ENCODE data around the gene GAS7. TPM values are rescaled to one million over a fixed set of nuclear protein-coding genes. Genes with fewer than 3 reads are reported as not detected.

Gene GAS7
- total RNA-seq, 4 donors from 2014 or later = 62.6 to 122 (median 77.0) TPM

DNA sequence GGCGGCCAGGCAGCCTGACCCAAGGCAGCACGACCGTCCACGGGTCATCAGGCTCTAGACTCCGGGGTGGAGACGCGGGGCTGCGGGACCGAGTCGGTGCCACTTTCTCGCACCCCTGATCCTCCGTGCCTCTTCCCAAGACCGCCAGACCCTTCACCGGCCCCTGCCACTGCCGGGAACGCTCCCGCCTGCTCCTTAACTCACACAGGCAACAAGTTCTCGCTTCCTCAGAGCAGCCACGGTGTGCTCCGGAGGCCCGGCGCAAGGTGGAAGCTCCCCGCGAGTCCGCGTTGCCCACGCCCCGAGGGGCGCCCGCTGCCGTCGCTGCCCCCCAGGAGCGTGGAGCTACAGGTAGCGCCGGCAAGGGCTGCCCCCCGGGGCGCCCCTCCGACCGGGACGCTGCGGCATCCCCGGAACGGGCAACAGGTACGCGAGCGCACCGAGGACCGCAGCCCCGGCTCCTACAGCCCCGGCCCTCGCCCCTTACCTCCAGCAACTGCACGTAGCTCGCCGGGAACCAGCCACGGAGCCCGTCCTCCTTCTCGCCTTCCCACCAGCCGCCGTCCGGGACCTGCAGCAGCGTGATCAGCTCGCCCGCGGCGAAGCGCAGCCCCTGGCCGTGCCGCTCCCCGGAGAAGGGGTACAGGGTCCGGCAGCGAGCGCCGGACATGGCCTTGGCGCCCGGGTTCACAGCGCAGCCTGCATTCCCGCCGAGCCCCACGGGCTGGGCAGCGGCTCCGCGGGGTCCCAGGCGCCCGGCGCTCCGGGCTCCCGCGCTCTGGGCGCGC lies 491 bp downstream of the GAS7 start:
- no CpG with 5 or more reads among the region's 90 CpGs for WGBS, 2 donors (ENCODE audit: low coverage in 1 of 2)
- Histone ChIP-seq H3K27me3 (peaks cover 18% of the 10 kb centered on the region), H3K4me3 (peak overlapping the region; percentile 67 to 80), H3K36me3 (no peaks in the 10 kb centered on the region), H3K9me3 (peaks cover 0 to 16% (median 0%) of the 10 kb centered on the region in 3 donors), H3K4me1 (peaks cover 0 to 36% (median 4%) of the 10 kb centered on the region in 3 donors), H3K27ac (peak overlapping the region in 3 of 4 donors; percentile 67 to 79 (median 73))
- TF ChIP-seq EP300 (IDR thresholded peaks at IDR 0.05) (no peak), POLR2A (IDR thresholded peaks at IDR 0.05) (no peak), POLR2AphosphoS5 (IDR thresholded peaks at IDR 0.05) (no peak), CTCF (IDR thresholded peaks at IDR 0.05) (no peak)
- peak; percentile 39 for ATAC-seq

DNA sequence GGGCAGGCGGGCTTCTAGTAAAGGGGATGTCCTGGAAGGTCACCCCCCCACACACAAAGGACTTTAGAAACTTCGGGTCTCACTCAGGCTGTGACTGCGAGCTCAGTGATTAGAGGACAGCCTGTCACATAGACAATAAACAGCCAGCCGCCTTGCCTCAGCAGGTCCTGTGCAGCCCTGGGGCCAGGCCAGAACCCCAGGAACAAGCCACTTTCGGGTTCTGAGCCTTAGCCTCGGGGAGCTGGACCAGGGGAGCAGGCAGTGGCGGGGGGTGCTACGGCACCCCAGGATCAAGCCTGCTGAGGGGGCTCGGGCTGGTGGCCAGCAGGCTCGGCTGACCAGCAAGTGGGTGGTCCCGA lies 1.1 kb downstream of the GAS7 start:
- TF ChIP-seq EP300 (IDR thresholded peaks at IDR 0.05) (no peak), POLR2A (IDR thresholded peaks at IDR 0.05) (no peak), CTCF (IDR thresholded peaks at IDR 0.05) (no peak), POLR2AphosphoS5 (IDR thresholded peaks at IDR 0.05) (no peak)
- peaks cover 0 to 36% (median 4%) of the 10 kb centered on the region in 3 donors for H3K4me1 ChIP-seq
- H3K27ac ChIP-seq = peak overlapping the region in 3 of 4 donors; percentile 67 to 79 (median 73)
- peaks cover 0 to 18% (median 0%) of the 10 kb centered on the region in 3 donors for H3K9me3 ChIP-seq
- H3K36me3 ChIP-seq = no peaks in the 10 kb centered on the region
- peaks cover 18% of the 10 kb centered on the region for H3K27me3 ChIP-seq
- 14 to 33% methylated on average over 1 to 2 of the region's 11 CpGs for WGBS, 2 donors (ENCODE audit: low coverage in 1 of 2)
- ATAC-seq = no peak
- peak overlapping the region; percentile 67 to 80 for H3K4me3 ChIP-seq

GRCh38 chr17:10196941-10197340 lies 1.5 kb downstream of the GAS7 start:
- Histone ChIP-seq H3K9me3 (peaks cover 0 to 18% (median 0%) of the 10 kb centered on the region in 3 donors), H3K36me3 (no peaks in the 10 kb centered on the region), H3K4me3 (peak overlapping the region; percentile 67 to 80), H3K27me3 (peaks cover 18% of the 10 kb centered on the region), H3K4me1 (peaks cover 0 to 36% (median 4%) of the 10 kb centered on the region in 3 donors), H3K27ac (peak overlapping the region in 3 of 4 donors; percentile 67 to 79 (median 73))
- WGBS, 2 donors (ENCODE audit: low coverage in 1 of 2) = 27 to 38% methylated on average over 1 to 4 of the region's 4 CpGs
- no peak for ATAC-seq
- TF ChIP-seq POLR2AphosphoS5 (IDR thresholded peaks at IDR 0.05) = no peak
- no peak for TF ChIP-seq POLR2A (IDR thresholded peaks at IDR 0.05)
- no peak for TF ChIP-seq EP300 (IDR thresholded peaks at IDR 0.05)
- TF ChIP-seq CTCF (IDR thresholded peaks at IDR 0.05) = no peak

- TF ChIP-seq POLR2A (IDR thresholded peaks at IDR 0.05) (no peak), EP300 (IDR thresholded peaks at IDR 0.05) (no peak), CTCF (IDR thresholded peaks at IDR 0.05) (no peak), POLR2AphosphoS5 (IDR thresholded peaks at IDR 0.05) (no peak)
- WGBS, 2 donors (ENCODE audit: low coverage in 1 of 2) = 66 to 100% methylated on average over 2 to 8 of the region's 11 CpGs
- no peak for ATAC-seq
- H3K27me3 ChIP-seq = peaks cover 18% of the 10 kb centered on the region
- H3K4me3 ChIP-seq = peak overlapping the region in 1 of 2 donors; percentile 80
- H3K4me1 ChIP-seq = peaks cover 0 to 36% (median 4%) of the 10 kb centered on the region in 3 donors
- no peaks in the 10 kb centered on the region for H3K36me3 ChIP-seq
- peaks cover 0 to 18% (median 0%) of the 10 kb centered on the region in 3 donors for H3K9me3 ChIP-seq
- peak overlapping the region in 3 of 4 donors; percentile 35 to 79 (median 73) for H3K27ac ChIP-seq
Measured at GRCh38 chr17:10196384-10196895, 2.0 kb downstream of the GAS7 start.

Measured in gastroesophageal sphincter (tissue), 4 donors.